Measurements from ENCODE around the gene TRPM7. TPM values are rescaled to one million over a fixed set of nuclear protein-coding genes. Genes with fewer than 3 reads are reported as not detected.

Gene TRPM7
- total RNA-seq, 1 experiment from 2014 or later, result 35.1 TPM

DNA sequence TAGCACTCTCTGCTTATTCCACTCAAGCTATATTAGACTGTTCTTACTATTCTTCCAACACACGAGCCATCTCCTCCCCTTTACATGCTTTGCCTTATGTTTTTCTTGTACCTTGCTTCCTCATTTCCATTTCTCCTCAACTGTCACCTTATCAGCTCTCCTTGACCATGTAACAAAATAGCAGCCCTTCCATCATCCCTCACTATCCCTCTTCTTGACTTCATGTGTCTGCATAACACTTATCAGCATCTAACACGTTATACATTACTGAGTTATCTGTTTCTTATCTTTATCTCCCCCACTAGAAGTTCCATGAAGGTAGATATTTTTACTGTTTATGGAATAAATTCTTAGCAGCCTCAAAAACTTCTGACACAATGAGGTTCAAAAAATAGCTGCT lies 45.3 kb downstream of the TRPM7 start:
- Histone ChIP-seq H3T11ph (ENCODE audit: low read length) (no peak overlapping the region), H4K8ac (replicated peaks; ENCODE audit: insufficient read length, low read depth, low read length) (no peak overlapping the region), H2AFZ (ENCODE audit: low read length) (no peak overlapping the region), H3K56ac (ENCODE audit: insufficient read length, low read depth, low read length) (no peak overlapping the region), H3K9ac (ENCODE audit: extremely low read depth, insufficient read length, low read length) (no peak overlapping the region), H3K4me2 (ENCODE audit: insufficient read depth, insufficient read length, low read length) (no peak overlapping the region), H2BK120ac (ENCODE audit: low read depth, low read length, poor library complexity, severe bottlenecking) (no peak overlapping the region), H2BK12ac (ENCODE audit: insufficient read length, low read depth, low read length) (no peak overlapping the region), H3K79me1 (ENCODE audit: insufficient read depth, low read depth, low read length, poor library complexity, severe bottlenecking) (no peaks in the 10 kb centered on the region), H2BK20ac (ENCODE audit: low read depth, low read length, poor library complexity, severe bottlenecking) (no peak overlapping the region), H3K27me3 (ENCODE audit: insufficient read depth, low read length) (no peaks in the 10 kb centered on the region), H3K23me2 (ENCODE audit: insufficient read length, low read depth, low read length, poor library complexity, severe bottlenecking) (no peaks in the 10 kb centered on the region), H3K18ac (ENCODE audit: insufficient read length, low read depth, low read length) (no peak overlapping the region), H4K20me1 (ENCODE audit: control insufficient read depth, insufficient read depth, insufficient read length) (no peaks in the 10 kb centered on the region), H3K4me1 (ENCODE audit: insufficient read depth, low read length) (no peaks in the 10 kb centered on the region), H3K23ac (ENCODE audit: insufficient read length, low read depth, low read length) (no peak overlapping the region), H4K5ac (ENCODE audit: insufficient read length, low read depth, low read length) (no peak overlapping the region), H2BK5ac (ENCODE audit: insufficient read length, low read length) (no peak overlapping the region), H3K4ac (ENCODE audit: low read depth, low read length) (no peak overlapping the region), H4K91ac (ENCODE audit: insufficient read length, low read depth, low read length) (no peak overlapping the region), H3K14ac (ENCODE audit: insufficient read depth, low read length) (no peak overlapping the region), H2AK5ac (ENCODE audit: insufficient read length, low read length) (no peak overlapping the region), H3K27ac (ENCODE audit: insufficient read length, low read depth, low read length) (no peak overlapping the region), H3K79me2 (ENCODE audit: insufficient read depth, low read length) (no peaks in the 10 kb centered on the region), H3K9me3 (ENCODE audit: control insufficient read depth, low read depth, low read length) (no peaks in the 10 kb centered on the region), H2BK15ac (ENCODE audit: low read depth, low read length) (no peak overlapping the region)
- Mint-ChIP-seq H3K4me3 (no peak overlapping the region), H3K4me1 (no peaks in the 10 kb centered on the region), H3K36me3 (ENCODE audit: insufficient read depth in 1 of 3, low read depth in 3 of 3) (peaks cover 16 to 67% (median 51%) of the 10 kb centered on the region in 3 experiments; a peak in 6 of 7 replicates), H3K9me3 (no peaks in the 10 kb centered on the region), H3K27ac (no peak overlapping the region), H3K27me3 (ENCODE audit: low read depth) (no peaks in the 10 kb centered on the region)
- no peak for DNase-seq
- WGBS (ENCODE audit: extremely low coverage, insufficient read length, low lambda C conversion rate), result no CpG with 5 or more reads among the region's 2 CpGs
- no peak for TF ChIP-seq CTCF (conservative IDR thresholded peaks at IDR 0.05)
